Mesothelial cell of epicardium (in vitro differentiated cells): ENCODE results near the gene ZDBF2. TPM values are rescaled to one million over a fixed set of nuclear protein-coding genes. Genes with fewer than 3 reads are reported as not detected.
"Not testable (repeated sequence)": the region's sequence is repeated elsewhere in the genome, so short reads cannot be mapped to it uniquely, and the experiment has no call there.

Experiments
- DNase-seq, 2 experiments: peaks; one replicate each; pipeline ENCODE4 v3.0.0; 2021; ENCODE audit warnings: low spot score in 2 of 2; ENCODE audit not compliant: unreplicated experiment in 2 of 2
- H3K27ac Mint-ChIP-seq: 2 replicates; pipeline ENCODE4 v1.8.0; 2021; ENCODE audit warnings: mixed read lengths
- H3K27me3 Mint-ChIP-seq: 2 replicates; pipeline ENCODE4 v1.8.0; 2021; ENCODE audit warnings: low read depth, mixed read lengths
- H3K36me3 Mint-ChIP-seq: 2 replicates; pipeline ENCODE4 v1.8.0; 2021; ENCODE audit warnings: mixed read lengths
- H3K4me1 Mint-ChIP-seq: 2 replicates; pipeline ENCODE4 v1.8.0; 2021; ENCODE audit warnings: mixed read lengths
- H3K4me3 Mint-ChIP-seq: 2 replicates; pipeline ENCODE4 v1.8.0; 2021; ENCODE audit warnings: mild to moderate bottlenecking, moderate library complexity, mixed read lengths
- H3K9me3 Mint-ChIP-seq: 2 replicates; pipeline ENCODE4 v1.8.0; 2021; ENCODE audit warnings: mixed read lengths
- CTCF ChIP-seq: fragments of 200-600 bp; sonication (generic); IDR thresholded peaks from one replicate; pipeline ENCODE4 v1.5.0; 2021; ENCODE audit warnings: antibody characterized with exemption; ENCODE audit not compliant: unreplicated experiment
- total RNA-seq: library from RNA; stranded (reverse); gene quantifications from 3 replicates; pipeline ENCODE4 v1.2.1, GENCODE V29; 2021

ZDBF2 gene
- total RNA-seq, 1 donor from 2014 or later = 49.5 TPM

- Mint-ChIP-seq H3K27ac (no peak overlapping the region), H3K36me3 (no peaks in the 10 kb centered on the region), H3K4me3 (no peak overlapping the region), H3K9me3 (peaks cover 15% of the 10 kb centered on the region), H3K27me3 (peaks cover 2% of the 10 kb centered on the region), H3K4me1 (peaks cover 14% of the 10 kb centered on the region)
- no peak for TF ChIP-seq CTCF
- DNase-seq = no peak
Measured at GRCh38 chr2:206256706-206257205, 17.7 kb upstream of the ZDBF2 start.

- H3K27ac Mint-ChIP-seq = no peak overlapping the region
- H3K36me3 Mint-ChIP-seq = no peaks in the 10 kb centered on the region
- H3K9me3 Mint-ChIP-seq = peaks cover 13% of the 10 kb centered on the region
- DNase-seq = no peak
- H3K27me3 Mint-ChIP-seq = peaks cover 3% of the 10 kb centered on the region
- peaks cover 14% of the 10 kb centered on the region for H3K4me1 Mint-ChIP-seq
- TF ChIP-seq CTCF = no peak
- H3K4me3 Mint-ChIP-seq = no peak overlapping the region
Measured at GRCh38 chr2:206257350-206257749, 17.1 kb upstream of the ZDBF2 start.

- no peaks in the 10 kb centered on the region for H3K36me3 Mint-ChIP-seq
Measured at GRCh38 chr2:206257861-206258260, 16.6 kb upstream of the ZDBF2 start.

DNA sequence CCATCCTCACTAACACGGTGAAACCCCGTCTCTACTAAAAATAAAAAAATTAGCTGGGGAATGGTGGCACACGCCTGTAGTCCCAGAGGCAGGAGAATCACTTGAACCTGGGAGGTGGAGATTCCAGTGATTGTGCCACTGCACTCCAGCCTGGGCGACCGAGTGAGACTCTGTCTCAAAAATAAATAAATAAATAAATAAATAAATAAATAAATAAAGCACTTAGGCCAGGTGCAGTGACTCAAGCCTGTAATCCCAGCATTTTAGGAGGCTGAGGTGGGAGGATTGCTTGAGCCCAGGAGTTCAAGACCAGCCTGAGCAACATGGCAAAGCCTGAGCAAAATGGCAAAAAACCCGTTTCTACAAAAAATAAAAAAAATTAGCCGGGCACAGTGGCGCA is 15.8 kb upstream of the ZDBF2 start:
- Mint-ChIP-seq H3K27me3 (peaks cover 14% of the 10 kb centered on the region), H3K4me1 (peaks cover 14% of the 10 kb centered on the region)
- not testable (repeated sequence) for DNase-seq, H3K9me3 Mint-ChIP-seq, H3K4me3 Mint-ChIP-seq, H3K36me3 Mint-ChIP-seq, H3K27ac Mint-ChIP-seq

More at GRCh38 chr2:206257861-206258260, 16.6 kb upstream of the ZDBF2 start:
- no peak overlapping the region for H3K27ac Mint-ChIP-seq
- H3K9me3 Mint-ChIP-seq = peaks cover 8% of the 10 kb centered on the region
- TF ChIP-seq CTCF = no peak
- DNase-seq = no peak
- no peak overlapping the region for H3K4me3 Mint-ChIP-seq
- peaks cover 14% of the 10 kb centered on the region for H3K4me1 Mint-ChIP-seq
- peaks cover 7% of the 10 kb centered on the region for H3K27me3 Mint-ChIP-seq

DNA sequence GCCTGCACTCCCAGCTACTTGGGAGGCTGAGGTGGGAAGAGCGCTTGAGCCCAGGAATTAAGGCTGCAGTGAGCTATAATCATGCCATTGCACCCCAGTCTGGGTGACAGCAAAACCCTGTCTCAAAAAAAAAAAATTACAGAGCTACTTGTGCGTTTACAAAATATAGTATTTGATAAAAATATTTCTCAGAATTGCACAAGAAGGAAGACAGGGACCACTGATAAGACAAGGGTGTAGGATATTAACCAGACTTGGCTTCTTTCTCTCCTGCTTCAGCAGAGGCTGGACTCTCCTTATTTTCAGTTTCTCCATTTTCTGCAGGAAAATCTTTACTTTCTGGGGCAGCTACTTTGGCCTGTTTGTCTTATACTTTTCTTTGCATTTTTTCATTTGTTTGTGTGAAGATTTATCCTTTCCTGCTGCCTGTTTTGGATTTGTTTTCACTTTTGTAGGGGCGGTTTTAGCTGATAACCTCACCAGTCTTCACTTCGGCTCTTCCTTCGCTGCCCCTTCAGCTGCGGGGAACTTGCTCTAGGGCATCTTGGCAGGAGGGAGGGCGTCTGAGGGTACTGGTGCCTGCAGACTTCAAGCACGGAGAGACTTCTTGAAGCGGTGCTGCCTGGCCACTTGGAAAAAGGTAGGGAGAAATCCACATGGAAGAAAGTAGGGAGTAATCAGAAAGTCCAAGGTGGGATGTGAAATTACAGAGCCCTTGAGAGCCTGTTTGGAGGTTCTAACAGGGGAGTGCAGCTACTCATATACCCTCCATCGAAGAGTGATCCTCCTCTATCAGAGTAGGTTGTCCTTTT is 14.9 kb upstream of the ZDBF2 start:
- Mint-ChIP-seq H3K4me3 (peak overlapping the region; percentile 2), H3K27me3 (peaks cover 21% of the 10 kb centered on the region), H3K27ac (no peak overlapping the region), H3K36me3 (no peaks in the 10 kb centered on the region), H3K4me1 (peaks cover 14% of the 10 kb centered on the region), H3K9me3 (no peaks in the 10 kb centered on the region)
- no peak for TF ChIP-seq CTCF
- DNase-seq = no peak

DNA sequence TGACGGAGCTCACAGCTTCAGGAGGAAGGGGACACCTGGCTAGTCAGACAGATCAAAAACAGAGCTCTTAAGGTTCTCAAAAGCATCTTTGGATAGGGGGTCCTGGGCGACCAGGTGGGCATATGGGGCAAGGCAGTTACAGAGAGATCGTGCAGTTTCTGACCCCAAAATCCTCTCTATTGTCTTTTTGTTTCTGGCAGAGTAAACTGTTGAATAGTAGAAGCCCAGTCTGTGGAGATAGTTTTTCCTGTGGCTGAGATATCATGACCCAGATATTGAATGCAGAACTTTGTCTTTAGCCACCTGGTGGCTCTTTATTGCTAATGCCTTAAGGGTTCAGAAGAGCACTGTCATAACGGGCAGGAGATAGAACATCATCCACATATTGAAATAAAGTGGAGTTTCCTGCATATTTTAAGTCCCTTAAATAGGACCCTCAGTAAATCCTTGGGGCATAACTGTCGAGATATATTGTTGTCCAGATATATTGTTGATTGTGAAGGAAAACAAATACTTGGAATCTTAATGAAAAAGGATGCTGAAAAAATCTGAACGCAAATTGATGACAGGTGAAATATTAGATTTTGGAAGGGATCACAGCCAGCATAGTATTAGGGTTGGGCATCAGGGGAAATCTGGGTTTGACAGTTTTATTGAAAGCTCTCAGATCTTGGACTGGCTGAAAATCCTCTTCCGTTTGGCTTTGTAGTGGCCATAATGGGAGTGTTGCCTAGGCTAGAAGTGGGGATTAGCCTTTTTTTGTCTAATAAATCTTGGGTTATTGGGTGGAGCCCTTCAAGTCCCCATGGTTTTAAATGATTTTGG is 14.1 kb upstream of the ZDBF2 start:
- Mint-ChIP-seq H3K27me3 (peaks cover 28% of the 10 kb centered on the region), H3K4me3 (no peak overlapping the region), H3K9me3 (no peaks in the 10 kb centered on the region), H3K27ac (no peak overlapping the region), H3K4me1 (peaks cover 14% of the 10 kb centered on the region), H3K36me3 (no peaks in the 10 kb centered on the region)
- TF ChIP-seq CTCF = peak; percentile 50
- no peak for DNase-seq
